ENCODE results near the gene EVI2B.
A peak's percentile ranks its signal among the peaks of the same experiment; 100 is the strongest.
"Not testable (repeated sequence)": the region's sequence is repeated elsewhere in the genome, so short reads cannot be mapped to it uniquely, and the experiment has no call there.

EVI2B gene

GRCh38 chr17:31313982-31314781 is at the start of gene EVI2B:
EVI2B (minus strand) TSS chr17:31314054; CDS start chr17:31305609, 8,445 bp downstream.
- no peak for DNase-seq

GRCh38 chr17:31357839-31358394 is 44.1 kb upstream of the EVI2B start:
- DNase-seq = no peak

GRCh38 chr17:31357091-31357490 is 43.2 kb upstream of the EVI2B start:
- DNase-seq = no peak

- DNase-seq = no peak
Observed at GRCh38 chr17:31355935-31356334, 42.1 kb upstream of the EVI2B start.

GRCh38 chr17:31349454-31349853 is 35.6 kb upstream of the EVI2B start:
- DNase-seq = no peak

GRCh38 chr17:31345191-31345747 is 31.4 kb upstream of the EVI2B start:
- not testable (repeated sequence) for DNase-seq

GRCh38 chr17:31339906-31340661 is 26.2 kb upstream of the EVI2B start:
- no peak for DNase-seq

GRCh38 chr17:31329221-31329620 is 15.4 kb upstream of the EVI2B start:
- no peak for DNase-seq

- DNase-seq = no peak
Observed at GRCh38 chr17:31328160-31328535, 14.3 kb upstream of the EVI2B start.

GRCh38 chr17:31327534-31328159 is 13.8 kb upstream of the EVI2B start:
- no peak for DNase-seq

GRCh38 chr17:31323551-31323950 is 9.7 kb upstream of the EVI2B start:
- DNase-seq = no peak

- peak; percentile 43 for DNase-seq
Observed at GRCh38 chr17:31321966-31322365, 8.1 kb upstream of the EVI2B start.

GRCh38 chr17:31321481-31321880 is 7.6 kb upstream of the EVI2B start, which contains the start of gene EVI2A:
EVI2A (minus strand) TSS chr17:31321622; CDS start chr17:31319013, 2,609 bp downstream.
- DNase-seq = peak; percentile 85

- no peak for DNase-seq
Observed at GRCh38 chr17:31320791-31321190, 6.9 kb upstream of the EVI2B start.

GRCh38 chr17:31320241-31320640 is 6.4 kb upstream of the EVI2B start:
- DNase-seq = no peak

- DNase-seq = no peak
Observed at GRCh38 chr17:31318851-31319661, 5.2 kb upstream of the EVI2B start.

- DNase-seq = peak; percentile 67
Observed at GRCh38 chr17:31318298-31318801, 4.5 kb upstream of the EVI2B start.

GRCh38 chr17:31314782-31315100 is 887 bp upstream of the EVI2B start:
- no peak for DNase-seq

GRCh38 chr17:31312223-31312622 is 1.6 kb downstream of the EVI2B start:
- peak; percentile 56 for DNase-seq

GRCh38 chr17:31311526-31311925 is 2.3 kb downstream of the EVI2B start:
- no peak for DNase-seq

GRCh38 chr17:31310886-31311285 is 3.0 kb downstream of the EVI2B start:
- DNase-seq = peak; percentile 22

GRCh38 chr17:31310260-31310659 is 3.6 kb downstream of the EVI2B start:
- peak; percentile 31 for DNase-seq
